GM19035 (cell line): Measurements from ENCODE around the gene RNMT.
"Not testable (repeated sequence)": the region's sequence is repeated elsewhere in the genome, so short reads cannot be mapped to it uniquely, and the experiment has no call there.

Source experiments
- ATAC-seq: cut with Tn5 transposase; IDR thresholded peaks from one replicate; pipeline ENCODE4 v1.9.1; 2021; ENCODE audit not compliant: unreplicated experiment

RNMT gene

GRCh38 chr18:13730481-13730880 is 4.0 kb downstream of the RNMT start:
- no peak for ATAC-seq

- no peak for ATAC-seq
Observed at GRCh38 chr18:13735681-13736080, 9.2 kb downstream of the RNMT start.

GRCh38 chr18:13745696-13746095 is 19.2 kb downstream of the RNMT start:
- ATAC-seq = no peak

GRCh38 chr18:13746633-13747032 is 20.2 kb downstream of the RNMT start:
- no peak for ATAC-seq

- ATAC-seq = not testable (repeated sequence)
Observed at GRCh38 chr18:13751599-13751998, 25.1 kb downstream of the RNMT start.

- no peak for ATAC-seq
Observed at GRCh38 chr18:13756261-13756660, 29.8 kb downstream of the RNMT start.

- no peak for ATAC-seq
Observed at GRCh38 chr18:13756671-13757070, 30.2 kb downstream of the RNMT start.

GRCh38 chr18:13758622-13759021 is 32.1 kb downstream of the RNMT start:
- ATAC-seq = no peak

- ATAC-seq = no peak
Observed at GRCh38 chr18:13760047-13760446, 33.6 kb downstream of the RNMT start.

- no peak for ATAC-seq
Observed at GRCh38 chr18:13762690-13763439, 36.4 kb downstream of the RNMT start.

GRCh38 chr18:13775058-13775457 is 48.6 kb downstream of the RNMT start:
- ATAC-seq = no peak

- no peak for ATAC-seq
Observed at GRCh38 chr18:13791181-13791580, 64.7 kb downstream of the RNMT start.

- ATAC-seq = no peak
Observed at GRCh38 chr18:13793819-13794218, 67.3 kb downstream of the RNMT start.

- ATAC-seq = no peak
Observed at GRCh38 chr18:13796515-13796914, 70.0 kb downstream of the RNMT start.

- no peak for ATAC-seq
Observed at GRCh38 chr18:13797157-13797611, 70.7 kb downstream of the RNMT start.

GRCh38 chr18:13799396-13799795 is 72.9 kb downstream of the RNMT start:
- ATAC-seq = no peak

GRCh38 chr18:13800505-13801259 is 74.2 kb downstream of the RNMT start:
- ATAC-seq = no peak

- ATAC-seq = no peak
Observed at GRCh38 chr18:13801260-13801601, 74.8 kb downstream of the RNMT start.

- no peak for ATAC-seq
Observed at GRCh38 chr18:13804305-13804704, 77.8 kb downstream of the RNMT start.

GRCh38 chr18:13808294-13809042 is 82.0 kb downstream of the RNMT start:
- no peak for ATAC-seq

- ATAC-seq = no peak
Observed at GRCh38 chr18:13809043-13809430, 82.6 kb downstream of the RNMT start.
